ENCODE data around the gene VSIG1.

VSIG1 gene

DNA sequence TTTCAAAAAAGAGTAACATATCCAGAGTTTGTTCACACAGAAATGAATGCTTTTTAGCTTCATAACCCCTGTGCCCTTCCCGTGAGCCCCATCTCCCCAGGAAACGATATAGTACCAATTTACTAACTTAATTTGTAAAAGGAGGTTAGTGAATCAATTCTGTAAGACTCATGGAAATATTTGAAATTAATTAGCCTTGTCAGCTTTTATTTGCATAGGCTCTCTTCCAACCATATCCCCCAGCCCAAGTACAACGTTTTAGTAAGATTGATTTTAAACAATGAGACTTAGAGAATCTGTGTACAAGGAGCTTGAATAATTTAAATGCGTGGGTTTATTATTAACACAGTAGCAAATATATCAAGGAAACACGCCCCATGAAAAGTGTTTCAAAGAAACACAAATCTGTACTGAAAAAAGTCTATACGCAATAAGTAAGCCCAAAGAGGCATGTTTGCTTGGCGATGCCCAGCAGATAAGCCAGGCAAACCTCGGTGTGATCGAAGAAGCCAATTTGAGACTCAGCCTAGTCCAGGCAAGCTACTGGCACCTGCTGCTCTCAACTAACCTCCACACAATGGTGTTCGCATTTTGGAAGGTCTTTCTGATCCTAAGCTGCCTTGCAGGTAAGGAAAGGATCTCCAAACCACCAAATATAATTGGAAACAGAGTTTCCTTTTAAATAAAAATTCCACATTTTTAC lies at the start of gene VSIG1:
VSIG1 (plus strand) TSS at position 512 of the 703 bp plus-strand sequence; CDS start at position 578, 66 bp downstream.
- DNase-seq = no peak

DNA sequence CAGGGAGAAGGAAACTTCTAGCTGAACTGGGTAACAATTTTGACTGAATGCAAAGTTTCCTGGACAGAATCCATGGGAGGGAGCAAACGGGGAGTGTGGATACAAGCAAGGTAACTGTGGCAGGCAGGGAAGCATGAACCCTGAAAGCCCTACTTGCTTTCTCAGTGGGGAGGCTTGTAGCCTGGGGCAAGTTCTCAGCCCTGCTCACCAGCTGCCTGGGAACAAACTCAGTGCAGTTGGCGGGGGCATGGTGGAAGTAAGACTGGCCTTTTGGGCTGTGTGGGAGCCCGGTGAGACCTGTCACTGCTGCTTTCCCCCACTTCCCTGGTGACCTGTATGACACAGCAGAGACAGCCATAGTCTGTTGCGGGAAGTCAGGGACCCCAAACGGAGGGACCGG lies 48.7 kb upstream of the VSIG1 start:
- no peak for DNase-seq

- DNase-seq = no peak
These were observed 44.1 kb upstream of the VSIG1 start for GRCh38 chrX:108000751-108001150.

- peak in 5 of 6 experiments; percentile 2 to 46 (median 26) for DNase-seq
These were observed 43.5 kb upstream of the VSIG1 start for GRCh38 chrX:108001218-108001814.

- DNase-seq = peak; percentile 20 to 84 (median 54)
These were observed 26.0 kb upstream of the VSIG1 start for GRCh38 chrX:108018656-108019381.

DNA sequence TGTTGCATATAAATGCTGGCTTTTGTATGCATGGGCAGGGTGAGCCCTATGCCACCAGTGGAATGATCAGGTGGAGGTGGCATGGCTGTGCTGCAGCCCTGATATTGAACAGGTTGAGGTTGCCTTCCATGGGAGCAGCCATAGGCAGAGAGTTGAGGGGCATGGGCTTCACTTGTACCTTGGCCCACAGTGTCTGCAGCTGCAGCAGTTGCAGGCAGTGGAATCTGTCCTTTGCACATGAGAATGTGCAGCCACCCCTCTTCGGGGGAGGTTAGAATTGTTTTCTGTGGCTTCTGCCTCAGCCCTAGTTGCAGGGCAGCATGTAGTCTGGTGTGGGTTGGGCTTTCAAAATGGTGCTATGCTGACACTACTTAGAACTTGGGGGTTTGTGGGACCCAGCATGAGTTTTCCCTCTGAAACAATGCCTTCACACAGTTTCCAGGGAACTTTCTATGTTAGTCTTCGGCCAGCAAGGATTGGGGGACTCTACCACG lies 25.4 kb upstream of the VSIG1 start:
- peak in 3 of 6 experiments; percentile 26 to 57 (median 36) for DNase-seq

- DNase-seq = peak in 4 of 6 experiments; percentile 0 to 41 (median 10)
These were observed 24.2 kb upstream of the VSIG1 start for GRCh38 chrX:108020631-108021030.

- DNase-seq = no peak
These were observed 22.3 kb upstream of the VSIG1 start for GRCh38 chrX:108022491-108023089.

- DNase-seq = no peak
These were observed 19.5 kb upstream of the VSIG1 start for GRCh38 chrX:108025376-108025775.

DNA sequence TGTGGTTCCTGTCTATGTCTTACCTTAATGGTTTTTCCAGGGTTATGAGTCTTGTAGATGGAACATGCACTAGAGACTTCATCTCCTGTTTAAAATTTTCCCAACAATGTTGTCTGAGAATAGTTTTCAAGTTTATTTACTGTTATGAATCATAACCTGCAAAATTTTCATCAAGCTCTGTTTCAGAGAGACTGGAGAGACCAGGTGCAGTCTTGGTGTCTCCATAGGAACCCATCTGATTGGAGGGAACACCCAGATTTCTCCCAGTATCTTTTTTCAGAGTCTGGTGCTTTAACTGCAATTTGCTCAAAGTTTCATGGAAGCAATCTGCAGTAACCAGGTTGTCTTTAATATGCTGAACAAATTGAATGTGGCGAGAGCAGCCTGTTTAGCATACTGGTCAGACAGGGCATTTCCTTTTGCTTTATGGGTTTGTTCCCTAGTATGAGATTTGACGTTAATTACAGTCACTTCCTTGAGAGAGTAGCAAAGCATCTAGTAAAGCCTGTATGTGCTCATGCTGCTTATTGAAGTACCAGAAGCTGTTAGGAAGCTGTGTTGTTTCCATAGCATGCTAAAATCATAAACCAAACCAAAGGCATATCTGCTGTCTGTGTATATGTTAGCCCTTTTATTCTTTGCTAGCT lies 18.8 kb upstream of the VSIG1 start:
- DNase-seq = peak in 2 of 6 experiments; percentile 4 to 48

DNA sequence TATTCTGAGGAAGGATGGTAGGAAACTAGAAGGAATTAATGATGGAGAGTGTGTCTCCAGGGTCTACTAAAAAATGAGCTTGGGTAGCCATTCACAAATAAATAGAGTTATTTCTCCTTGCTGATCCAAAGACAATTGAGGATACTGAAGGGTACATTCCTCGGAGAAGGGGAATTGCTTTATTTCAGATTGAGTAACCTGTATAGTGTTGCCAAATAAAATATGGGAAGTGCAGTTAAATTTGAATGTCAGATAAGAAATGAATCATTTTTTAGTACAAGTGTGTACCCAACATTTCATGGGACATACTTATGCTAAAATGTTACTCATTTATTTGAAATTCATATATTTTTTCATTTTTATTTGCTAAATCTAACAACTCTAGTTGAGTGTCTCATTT lies 16.0 kb upstream of the VSIG1 start:
- DNase-seq = no peak

DNA sequence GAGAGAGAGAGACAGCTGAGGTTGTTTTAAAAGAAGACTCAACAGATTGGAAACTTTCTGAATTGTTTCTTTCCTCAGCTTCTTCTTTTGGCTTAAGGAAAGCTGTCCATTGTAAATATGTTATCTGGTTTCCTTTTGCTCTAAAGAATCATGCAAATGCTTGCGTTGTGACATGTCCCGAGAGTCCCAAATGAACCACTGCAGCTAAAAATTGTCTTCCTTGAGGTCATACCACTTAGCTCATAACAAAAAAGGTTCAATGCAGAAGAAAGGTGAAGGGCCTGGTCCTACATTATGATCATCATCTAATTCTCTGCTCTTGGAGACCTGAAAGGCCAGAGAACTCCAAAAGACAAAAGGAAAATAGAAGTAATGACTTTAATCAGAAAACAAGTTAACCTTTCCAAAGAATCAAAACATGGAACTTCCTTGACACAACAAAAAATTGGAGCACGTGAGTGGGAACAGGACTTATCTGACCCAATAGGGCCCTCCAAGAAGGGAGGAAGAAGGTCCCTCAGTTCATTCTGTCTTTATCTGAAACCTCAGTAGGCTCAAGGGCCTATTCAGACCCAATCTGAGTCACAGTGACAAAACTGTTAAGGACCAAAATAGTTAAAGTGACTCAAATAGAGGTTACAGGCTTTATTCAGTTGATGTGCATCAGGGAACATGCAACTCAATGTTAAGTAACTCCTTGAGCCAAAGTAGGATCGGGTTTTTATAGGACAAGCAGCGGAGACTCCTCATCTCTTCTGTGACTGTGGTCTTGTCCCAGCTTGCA lies 14.7 kb upstream of the VSIG1 start:
- DNase-seq = no peak

- DNase-seq = no peak
These were observed 11.9 kb upstream of the VSIG1 start for GRCh38 chrX:108032944-108033343.

DNA sequence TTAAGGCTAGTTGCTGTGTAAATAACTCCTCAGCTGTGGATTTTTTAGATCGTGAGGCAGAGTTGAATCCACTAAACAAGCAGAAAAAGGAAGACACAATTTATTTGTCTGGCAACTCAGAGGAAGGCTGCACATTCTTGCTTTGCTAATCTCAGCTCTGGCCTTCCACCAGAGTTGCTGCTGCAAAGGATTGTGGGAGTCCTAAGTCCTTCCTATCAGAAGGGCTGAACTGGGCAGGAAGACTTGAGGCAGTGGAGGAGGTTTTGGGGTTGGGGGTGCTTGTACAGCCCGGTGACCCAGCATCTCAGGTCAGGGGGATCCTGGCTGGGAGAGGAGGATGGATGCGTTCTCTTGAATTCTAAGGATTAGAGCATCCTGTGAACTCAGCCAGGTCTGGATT lies 11.0 kb upstream of the VSIG1 start:
- no peak for DNase-seq

DNA sequence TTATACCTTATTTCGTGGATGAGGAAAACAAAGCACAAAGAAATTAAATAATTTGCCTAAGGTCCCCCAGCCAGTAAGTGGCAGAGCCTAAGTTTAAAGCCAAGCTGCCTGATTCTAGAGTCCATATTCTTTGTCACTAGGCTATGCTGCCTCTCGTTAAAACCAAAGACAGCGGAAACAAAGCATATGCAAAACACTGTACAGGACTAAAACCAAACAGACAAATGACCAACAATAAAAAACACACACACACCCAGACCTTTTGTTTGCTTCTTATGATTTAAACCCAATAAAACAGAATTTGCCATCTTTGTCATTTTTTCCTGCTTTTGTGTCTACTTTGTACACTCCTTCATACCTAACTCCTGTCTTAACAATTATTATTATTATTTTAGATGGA lies 10.1 kb upstream of the VSIG1 start:
- no peak for DNase-seq

DNA sequence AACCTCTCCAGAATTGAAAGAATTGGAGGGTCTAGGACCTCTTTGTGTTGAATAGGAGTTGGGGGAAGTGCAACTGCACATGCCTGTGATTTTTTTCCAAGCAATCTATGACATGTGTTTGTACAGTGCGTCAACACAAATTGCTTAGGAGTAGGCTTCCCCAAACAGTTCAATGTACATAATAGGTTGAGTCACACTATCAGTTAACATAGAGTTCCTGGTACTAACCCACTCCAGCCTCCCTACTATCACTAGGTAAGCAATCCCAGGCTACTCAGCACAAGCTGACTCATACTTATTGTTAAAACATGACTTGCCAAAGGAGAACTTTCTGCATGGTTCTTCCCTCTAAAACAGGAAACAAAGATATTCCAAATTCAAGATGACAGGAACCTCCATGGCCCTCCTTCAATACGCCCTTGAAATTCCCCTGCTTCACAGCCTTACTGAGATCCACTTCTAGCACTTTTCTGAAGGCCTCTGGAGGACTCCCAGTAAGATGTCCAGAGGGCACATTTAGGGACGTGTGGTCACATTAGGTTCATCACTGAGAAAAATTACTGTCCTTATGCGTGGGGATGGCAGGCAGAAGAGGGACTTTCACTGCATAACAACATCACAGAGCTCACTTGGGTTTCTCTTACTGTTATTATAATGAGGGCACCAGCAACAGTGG lies 8.4 kb upstream of the VSIG1 start:
- no peak for DNase-seq

DNA sequence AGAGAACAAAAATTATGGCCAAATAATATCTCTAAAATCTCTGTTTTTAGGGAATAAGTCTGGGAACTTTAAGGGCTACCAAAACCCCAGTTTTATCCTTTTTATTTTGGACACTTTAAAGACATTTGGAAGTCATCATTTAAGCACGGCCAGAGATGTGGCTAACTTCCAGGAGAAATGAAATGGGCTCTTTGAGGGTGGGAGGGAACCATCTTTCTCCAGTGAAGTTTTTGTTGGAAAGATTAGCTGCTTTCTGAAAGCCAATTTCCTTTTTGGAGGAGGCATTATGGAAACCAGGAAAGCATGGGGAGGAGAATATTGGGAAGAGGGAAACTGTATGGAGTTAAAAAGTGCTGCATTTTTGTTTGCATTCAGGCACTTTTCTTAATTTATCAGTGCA lies 4.8 kb downstream of the VSIG1 start:
- DNase-seq = no peak

- no peak for DNase-seq
These were observed 8.4 kb downstream of the VSIG1 start for GRCh38 chrX:108053218-108053617.

DNA sequence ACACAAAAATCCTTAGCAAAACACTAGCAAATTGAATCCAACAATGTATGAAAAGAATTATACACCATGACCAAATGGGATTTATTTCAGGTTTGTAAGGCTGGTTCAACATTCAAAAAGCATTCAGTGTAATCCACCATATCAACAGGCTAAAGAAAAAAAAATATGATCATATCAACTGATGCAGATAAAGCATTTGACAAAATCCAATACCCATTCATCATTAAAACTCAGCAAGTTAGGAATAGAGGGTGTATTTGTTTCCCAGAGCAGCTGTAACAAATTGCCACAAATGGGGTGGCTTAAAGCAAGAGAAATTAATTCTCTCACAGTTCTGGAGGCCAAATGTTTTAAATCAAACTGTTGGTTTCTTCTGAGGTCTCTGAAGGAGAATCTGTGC lies 10.7 kb downstream of the VSIG1 start:
- no peak for DNase-seq

GRCh38 chrX:108059801-108060200 lies 14.9 kb downstream of the VSIG1 start:
- no peak for DNase-seq

GRCh38 chrX:108064001-108064400 lies 19.1 kb downstream of the VSIG1 start:
- no peak for DNase-seq

Data from stimulated activated naive CD4-positive, alpha-beta T cell (primary cell).